Head of caudate nucleus (tissue), 42 donors: ENCODE measurements around the gene TBC1D2.
A peak's percentile ranks its signal among the peaks of the same experiment; 100 is the strongest.
"Not testable (repeated sequence)": the region's sequence is repeated elsewhere in the genome, so short reads cannot be mapped to it uniquely, and the experiment has no call there.

Experiments
- DNase-seq, 42 donors: peaks; one replicate each; pipeline versions ENCODE4 v3.0.0 to v3.0.0-alpha.2; 2020 to 2021; ENCODE audit warnings: mixed read lengths in 7 of 42
- intact Hi-C: fragments of 100-400 bp; cut with DNase I; formaldehyde crosslinking; loops from one replicate; pipeline ENCODE4 v1.15.0; 2022

Gene TBC1D2, protein sequence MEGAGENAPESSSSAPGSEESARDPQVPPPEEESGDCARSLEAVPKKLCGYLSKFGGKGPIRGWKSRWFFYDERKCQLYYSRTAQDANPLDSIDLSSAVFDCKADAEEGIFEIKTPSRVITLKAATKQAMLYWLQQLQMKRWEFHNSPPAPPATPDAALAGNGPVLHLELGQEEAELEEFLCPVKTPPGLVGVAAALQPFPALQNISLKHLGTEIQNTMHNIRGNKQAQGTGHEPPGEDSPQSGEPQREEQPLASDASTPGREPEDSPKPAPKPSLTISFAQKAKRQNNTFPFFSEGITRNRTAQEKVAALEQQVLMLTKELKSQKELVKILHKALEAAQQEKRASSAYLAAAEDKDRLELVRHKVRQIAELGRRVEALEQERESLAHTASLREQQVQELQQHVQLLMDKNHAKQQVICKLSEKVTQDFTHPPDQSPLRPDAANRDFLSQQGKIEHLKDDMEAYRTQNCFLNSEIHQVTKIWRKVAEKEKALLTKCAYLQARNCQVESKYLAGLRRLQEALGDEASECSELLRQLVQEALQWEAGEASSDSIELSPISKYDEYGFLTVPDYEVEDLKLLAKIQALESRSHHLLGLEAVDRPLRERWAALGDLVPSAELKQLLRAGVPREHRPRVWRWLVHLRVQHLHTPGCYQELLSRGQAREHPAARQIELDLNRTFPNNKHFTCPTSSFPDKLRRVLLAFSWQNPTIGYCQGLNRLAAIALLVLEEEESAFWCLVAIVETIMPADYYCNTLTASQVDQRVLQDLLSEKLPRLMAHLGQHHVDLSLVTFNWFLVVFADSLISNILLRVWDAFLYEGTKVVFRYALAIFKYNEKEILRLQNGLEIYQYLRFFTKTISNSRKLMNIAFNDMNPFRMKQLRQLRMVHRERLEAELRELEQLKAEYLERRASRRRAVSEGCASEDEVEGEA

DNA sequence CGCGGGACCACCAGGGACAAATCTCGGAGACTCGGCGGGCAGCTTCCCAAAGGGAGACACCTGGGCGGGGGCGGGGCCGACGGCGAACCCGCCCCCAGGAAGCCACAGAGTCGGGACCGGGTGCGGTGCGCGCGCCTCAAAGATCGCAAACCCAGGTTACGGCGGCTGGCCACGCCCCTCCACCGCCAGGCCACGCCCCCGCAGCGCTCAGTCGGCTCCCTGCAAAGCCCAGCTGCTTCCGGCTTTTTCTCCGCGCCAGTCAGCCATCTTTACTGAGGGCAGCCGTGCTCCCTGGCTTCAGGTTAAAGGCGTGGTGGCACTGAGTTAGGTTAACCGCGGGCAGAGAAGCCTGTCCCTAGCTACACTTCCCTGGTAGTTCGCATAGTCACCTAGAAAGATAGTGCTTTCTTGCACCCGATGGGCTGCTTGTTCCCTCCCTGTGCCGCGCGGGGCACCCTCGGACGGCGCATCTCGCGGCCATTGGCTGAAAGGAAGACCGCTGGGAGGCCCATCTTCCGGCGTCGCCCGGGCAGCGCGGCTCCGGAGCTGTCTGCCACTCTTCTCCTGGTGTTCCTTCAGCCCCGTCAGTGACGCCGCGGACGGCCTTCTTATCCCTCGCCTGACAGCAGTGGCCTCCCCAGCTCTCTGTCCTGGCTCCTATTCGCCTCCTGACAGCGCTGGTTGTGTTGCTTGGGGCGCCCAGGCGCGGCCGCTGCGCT lies at the start of gene TBC1D2:
TSS of gene TBC1D2 (minus strand) at position 72 of the 719 bp plus-strand sequence. CDS start 108 bp downstream, outside the sequence.
- intact Hi-C loops, result loop anchor here (5.0 kb wide), 2 partner anchors 198 to 333 kb away; partner anchors contain the start of genes NANS and TRMO
- peak; percentile 88 to 98 (median 94) for DNase-seq

DNA sequence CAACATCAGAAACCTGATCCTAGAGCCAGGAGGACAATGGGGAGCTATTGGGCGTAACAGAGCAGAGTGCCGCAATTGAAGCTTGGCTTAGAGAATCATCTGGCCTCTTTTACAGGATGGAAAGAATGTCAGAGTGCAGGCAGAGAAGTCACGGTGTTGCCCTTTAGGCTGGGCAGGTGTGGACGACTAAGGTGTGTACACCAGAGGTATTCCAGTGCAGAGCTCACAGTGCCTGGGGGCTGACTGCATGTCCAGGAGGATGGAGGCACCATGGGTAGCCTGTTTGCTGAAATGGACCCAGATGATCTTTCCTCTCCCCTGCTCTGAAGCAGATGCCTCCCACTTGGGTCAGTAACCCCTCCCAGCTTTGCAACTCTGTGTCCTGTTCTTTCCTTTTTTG lies 48.9 kb upstream of the TBC1D2 start:
- no peak for DNase-seq
- intact Hi-C loops, result no loop called here

DNA sequence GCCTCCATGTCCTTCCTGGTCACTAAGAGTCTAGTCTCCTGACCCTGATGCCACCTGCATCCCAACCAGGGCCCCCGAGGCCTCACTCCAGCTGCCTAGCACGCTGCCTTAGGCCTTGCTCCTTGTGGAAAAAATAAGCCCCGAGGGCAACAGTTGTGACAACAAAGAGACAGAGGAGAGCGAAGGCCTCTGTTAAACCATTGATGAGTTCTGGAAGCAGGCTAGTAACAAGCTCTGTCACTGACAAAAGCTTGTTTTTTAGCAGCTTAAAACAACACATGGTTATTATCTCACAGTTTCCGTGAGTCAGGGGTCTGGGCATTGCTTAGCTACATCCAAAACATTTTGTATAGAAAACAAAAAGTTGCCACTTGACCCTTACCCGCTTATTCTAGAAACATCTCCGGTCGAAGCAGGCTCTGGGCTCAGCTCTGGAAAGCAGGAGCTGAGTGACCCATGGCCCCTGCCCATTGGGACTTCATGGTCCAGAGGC lies 48.2 kb upstream of the TBC1D2 start:
- DNase-seq, result no peak
- intact Hi-C loops, result no loop called here

DNA sequence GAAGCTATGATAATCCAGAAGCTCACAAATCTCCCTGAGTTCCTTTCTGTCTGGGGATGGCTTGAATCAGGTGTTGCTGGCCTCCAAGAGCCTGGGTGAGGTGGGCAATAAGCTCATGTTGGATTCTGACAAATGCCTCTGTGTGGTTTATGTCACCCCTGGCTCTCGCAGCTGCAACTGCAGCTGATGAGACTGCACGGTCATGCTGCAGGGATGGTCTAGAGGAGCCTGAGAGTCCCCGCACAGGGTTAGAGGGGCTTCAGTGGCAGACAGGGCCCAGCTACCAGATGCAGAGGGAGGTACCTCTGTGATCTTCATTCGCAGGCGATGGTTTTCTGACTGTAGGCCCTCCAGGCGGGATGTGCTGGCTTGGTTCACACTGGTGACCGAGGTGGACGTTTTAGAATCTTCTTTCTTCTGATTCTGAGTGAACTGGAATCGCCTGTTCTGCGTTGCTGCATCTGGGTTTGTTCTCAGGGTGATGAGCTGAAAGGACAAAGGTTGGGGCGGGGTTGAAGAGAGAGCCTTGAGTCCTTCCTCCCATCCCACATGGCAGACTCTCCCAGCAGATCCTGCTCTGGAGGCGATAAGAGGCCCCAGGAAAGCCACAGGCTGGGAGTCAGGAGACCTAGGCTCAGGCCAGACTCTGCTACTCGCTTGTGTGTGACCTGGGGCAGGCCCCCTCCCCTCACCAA lies 47.6 kb upstream of the TBC1D2 start:
- DNase-seq, result no peak

DNA sequence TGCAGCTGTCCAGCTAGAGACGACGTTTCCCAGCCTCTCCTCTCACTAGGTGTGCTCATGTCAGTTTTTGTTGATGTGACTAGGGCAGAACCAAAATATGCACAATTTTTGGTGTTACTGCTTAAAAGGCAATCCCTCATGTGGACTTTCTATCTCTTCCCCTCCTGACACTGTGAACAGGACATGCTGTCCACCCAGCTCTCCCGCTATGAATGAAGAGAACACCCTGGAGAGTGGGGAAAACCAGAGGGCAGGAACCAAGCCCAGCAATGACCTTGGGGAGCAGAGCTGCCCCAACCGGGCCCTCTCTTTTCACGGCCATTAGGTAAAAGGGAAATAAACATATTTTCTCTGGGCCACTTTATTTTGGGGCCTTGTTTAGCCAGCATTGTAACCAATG lies 46.7 kb upstream of the TBC1D2 start:
- intact Hi-C loops, result no loop called here
- no peak for DNase-seq

More for the DNA sequence above, 47.6 kb upstream of the TBC1D2 start:
- intact Hi-C loops, result no loop called here

DNA sequence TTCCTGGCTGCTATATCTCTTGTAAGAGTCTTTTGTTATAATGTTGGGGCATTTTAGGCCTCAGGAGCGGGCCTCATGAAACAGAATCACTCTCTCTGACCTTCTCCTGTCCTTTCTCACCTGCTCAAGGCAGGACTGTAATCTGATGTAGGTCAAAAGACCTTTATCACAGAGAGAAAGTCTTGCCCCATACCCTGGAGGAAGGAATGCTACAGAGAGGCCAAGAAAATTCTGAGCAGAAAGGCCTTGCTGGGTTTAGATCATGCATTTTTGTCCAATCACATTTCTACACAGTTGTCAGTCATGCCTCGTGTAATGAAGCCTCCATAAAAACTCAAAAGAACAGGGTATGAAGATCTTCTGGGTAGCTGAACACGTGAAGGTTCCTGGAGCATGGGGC lies 45.2 kb upstream of the TBC1D2 start:
- intact Hi-C loops, result no loop called here
- no peak for DNase-seq

DNA sequence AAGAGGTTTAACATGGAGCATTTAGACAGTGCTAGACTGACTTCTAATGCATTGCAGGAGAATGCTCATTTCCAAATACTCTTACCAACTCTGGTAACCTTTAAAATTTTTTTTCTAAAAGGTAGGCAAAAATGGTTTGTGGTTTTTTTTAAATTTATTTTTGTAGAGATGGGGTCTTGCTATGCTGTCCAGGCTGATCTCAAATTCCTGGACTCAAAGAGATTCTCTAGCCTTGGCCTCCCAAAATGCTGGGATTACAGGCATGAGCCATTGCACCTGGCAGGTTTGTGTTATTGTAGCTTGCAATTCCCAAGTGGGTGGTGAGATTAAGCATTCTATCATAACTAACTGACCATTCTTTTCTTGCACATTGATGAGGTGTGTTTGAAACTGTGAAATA lies 43.0 kb upstream of the TBC1D2 start:
- no peak for DNase-seq
- intact Hi-C loops, result no loop called here

DNA sequence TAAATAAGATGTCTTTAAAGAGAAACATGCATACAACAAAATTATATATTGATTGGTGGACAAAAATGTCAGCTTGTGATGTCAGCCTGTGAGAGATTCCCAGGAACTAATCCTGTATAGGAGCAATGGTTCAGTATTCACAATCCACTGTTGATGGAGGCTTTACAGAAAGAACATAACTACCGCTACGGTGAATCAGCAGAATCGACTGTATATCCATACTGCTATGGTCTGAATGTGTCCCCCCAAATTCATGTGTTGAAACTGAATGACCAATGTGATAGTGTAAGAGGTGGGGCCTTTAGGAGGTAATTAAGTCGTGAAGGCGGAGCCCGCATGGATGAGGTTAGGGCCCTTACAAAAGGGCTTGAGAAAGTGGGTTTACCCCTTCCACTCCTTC lies 40.4 kb upstream of the TBC1D2 start:
- intact Hi-C loops, result no loop called here
- no peak for DNase-seq

DNA sequence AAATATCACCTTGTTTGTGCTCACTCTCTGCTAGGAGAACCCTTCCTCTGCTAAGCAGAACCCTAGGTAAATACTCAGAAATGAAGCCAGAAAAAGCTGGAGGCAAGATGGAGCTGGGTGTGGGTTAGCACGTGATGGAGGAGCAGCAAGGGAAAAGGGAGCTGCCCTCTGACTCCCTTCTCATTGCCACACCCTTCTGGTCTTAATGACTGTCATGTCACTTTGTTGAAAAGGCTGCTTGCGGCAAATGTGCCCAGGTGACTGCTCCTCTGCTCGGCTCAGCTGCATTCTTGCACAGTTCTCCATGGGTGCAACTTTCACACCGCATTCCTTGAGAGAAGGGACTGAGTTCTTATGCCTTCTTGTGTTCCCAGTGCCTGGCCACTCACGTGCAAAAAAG lies 36.4 kb upstream of the TBC1D2 start:
- intact Hi-C loops, result no loop called here
- DNase-seq, result no peak

DNA sequence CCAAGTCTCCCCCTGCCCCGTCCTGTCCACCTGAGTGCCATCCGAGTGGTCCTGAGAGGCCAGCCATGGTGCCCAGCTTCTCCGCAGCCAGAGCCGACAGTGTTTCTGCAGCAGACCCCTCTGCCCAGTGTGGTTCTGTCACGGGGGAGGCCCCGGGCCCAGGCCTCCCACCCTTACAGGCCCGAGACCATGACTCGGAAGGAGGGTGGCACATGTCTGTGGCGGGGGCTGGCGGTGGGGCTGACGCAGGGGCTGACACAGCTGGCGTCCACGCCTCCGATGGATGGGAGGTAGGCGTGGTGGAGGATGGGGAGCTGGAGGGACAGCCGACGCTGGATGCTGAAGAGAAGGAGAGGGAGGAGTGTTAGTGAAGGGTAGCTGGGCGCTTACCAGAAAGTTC lies 35.0 kb upstream of the TBC1D2 start:
- intact Hi-C loops, result no loop called here
- no peak for DNase-seq

DNA sequence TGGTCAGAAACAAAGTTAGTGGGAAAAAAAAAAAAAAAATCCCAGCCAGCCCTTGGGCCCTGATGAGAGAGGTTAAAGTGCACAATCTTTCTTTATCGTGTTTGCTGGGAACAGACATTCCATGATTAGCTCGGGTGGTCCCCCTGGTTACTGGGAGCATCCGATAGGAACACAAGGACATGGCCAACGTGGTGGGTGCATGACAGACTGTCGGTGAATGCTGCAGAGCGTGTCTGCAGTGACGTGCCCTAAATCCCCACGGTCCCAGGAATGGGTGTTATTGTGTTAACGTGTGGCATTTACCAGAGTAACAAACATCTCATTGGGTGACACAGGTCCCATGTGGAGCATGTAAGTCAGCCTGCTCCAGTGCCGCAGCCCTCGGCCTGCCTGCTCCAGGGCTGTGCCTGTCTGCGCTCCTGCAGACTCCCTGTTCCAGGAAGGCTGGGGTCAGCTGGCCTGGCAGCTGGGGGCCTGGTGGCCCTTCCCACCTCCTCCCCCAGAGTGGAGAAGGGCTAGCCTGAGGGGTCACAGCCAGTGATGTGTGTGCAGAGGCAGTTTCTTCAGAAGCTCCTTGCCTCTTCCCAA lies 34.3 kb upstream of the TBC1D2 start:
- DNase-seq, result no peak
- intact Hi-C loops, result no loop called here

DNA sequence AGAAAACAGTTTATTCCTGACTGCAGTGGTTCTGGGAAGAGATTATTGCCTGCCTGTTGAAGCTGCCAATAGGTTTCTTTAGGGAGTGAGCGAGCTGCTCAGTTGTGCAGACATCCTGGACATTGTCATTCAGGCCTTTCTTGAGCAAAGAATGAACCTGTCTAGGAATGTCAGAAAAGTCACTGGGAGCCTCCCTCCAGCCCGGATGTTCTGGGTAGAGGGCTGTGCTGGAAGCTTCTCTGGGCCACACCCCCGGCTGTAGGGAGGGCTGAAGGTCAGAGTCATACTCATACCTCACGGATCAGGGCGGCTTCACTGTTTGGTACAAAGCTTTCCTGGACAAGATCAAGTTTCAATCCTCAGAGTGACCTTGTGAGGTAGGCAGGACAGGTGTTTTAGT lies 33.4 kb upstream of the TBC1D2 start:
- intact Hi-C loops, result no loop called here
- DNase-seq, result no peak

DNA sequence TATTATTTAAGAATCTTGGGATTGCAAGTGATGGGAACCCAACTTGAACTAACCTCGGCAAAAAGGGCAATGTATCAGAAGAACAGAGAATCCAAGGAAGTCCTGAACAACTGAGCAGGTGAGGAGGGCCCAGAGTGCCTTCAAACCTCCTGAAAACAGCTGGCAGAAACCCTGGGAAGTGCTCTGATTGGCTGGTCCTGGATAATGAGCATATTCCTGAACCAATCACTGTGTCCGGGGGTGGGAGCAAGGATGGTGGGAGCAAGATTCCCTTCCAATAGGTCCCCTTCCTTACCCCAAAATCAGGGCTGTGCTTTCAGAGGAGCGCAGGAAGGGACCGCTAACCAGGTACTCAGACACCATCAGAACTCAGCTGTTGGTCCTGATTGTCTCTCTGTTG lies 31.9 kb upstream of the TBC1D2 start:
- DNase-seq, result no peak
- intact Hi-C loops, result no loop called here

DNA sequence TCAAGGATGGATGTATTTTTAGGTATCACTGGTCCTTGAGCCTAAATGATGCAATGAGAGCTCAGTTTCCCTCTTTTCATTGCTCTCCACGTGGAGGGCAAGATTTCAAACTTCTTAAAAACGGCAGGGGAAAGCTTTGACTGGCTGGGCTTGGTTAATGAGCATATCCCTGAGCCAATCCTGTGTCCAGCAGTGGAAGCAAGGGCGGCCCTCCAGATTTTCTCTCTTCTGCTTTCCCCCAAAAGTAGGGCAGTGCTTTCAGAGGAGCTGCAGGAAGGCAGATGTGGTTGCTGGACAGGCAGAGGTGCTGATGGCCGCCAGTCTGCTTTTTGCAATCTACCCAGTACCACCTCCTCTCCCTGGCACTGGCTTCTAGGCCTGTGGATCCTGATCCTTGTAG lies 30.0 kb upstream of the TBC1D2 start:
- intact Hi-C loops, result no loop called here
- DNase-seq, result peak in 2 of 42 donors; percentile 8 to 38

DNA sequence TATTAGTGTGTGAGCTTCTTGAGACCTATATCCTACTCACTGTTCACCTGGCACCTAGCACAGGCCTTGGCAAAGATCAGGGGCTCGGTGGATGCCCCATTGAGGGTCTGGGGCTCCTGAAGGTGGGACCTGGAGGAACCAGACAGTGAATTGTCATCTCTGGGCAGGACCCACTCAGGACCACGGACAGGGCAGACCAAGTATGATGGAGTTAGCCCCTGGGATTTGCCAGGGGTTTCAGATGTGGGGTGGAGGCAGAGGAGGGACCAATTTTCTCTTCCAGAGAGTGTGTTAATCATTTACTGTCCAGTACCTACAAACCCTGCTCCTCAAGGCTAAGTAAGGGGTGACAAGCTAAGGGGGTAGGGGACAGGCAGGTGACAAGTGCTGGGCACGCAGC lies 29.3 kb upstream of the TBC1D2 start:
- no peak for DNase-seq
- intact Hi-C loops, result no loop called here

DNA sequence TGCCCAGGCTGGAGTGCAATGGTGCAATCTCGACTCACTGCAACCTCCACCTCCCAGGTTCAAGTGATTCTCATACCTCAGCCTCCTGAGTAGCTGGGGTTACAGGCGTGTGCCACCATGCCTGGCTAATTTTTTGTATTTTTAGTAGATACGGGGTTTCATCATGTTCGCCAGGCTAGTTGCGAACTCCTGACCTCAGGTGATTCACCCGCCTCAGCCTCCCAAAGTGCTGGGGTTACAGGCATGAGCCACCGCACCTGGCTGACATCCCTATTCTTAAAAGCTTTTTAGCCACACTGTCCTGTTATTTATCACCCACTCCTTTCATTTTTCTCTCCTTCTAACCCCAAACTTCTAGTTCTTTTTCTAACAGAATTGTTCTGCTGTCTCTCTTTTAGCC lies 27.7 kb upstream of the TBC1D2 start:
- DNase-seq, intact Hi-C loops: not testable (repeated sequence)

DNA sequence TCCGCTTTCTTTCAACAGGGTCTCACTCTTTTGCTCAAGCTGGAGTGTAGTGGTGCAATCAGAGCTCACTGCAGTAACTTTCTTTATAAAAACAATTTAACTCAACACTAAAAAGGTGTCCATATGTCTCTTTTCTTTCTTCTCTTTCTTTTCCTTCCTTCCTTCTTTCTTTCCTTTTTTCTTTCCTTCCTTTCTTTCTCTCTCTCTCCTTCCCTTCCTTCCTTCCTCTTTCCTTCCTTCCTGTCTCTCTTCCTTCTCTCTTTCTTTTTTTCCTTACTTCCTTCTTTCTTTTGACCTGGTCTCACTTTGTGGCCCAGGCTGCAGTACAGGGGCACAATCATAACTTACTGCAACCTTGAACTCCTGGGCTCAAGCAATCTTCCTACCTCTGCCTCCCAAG lies 25.8 kb upstream of the TBC1D2 start:
- no peak for DNase-seq
- intact Hi-C loops, result no loop called here

DNA sequence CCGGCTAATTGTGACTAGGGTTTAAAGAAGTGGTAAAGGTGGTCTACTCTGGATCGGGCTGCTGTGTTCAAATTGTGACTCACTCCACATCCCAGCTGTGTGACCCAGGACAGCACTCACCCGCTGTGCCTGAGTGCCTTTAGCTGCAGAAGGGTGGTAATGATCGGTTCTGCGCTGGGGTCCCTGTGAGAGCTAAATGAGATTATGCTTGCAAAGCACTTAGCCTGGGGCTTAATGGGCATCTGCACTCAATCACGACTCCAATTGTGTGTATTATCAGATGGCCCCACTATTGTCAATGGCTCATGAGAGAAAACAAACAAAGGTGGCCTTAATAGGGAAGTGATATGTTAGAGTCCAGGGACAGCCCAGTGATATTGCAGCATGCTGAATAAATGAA lies 25.1 kb upstream of the TBC1D2 start:
- intact Hi-C loops, result no loop called here
- no peak for DNase-seq
